Tibial nerve (tissue), 4 donors: ENCODE data around the gene SLC66A2. TPM values are rescaled to one million over a fixed set of nuclear protein-coding genes. Genes with fewer than 3 reads are reported as not detected.
A peak's percentile ranks its signal among the peaks of the same experiment; 100 is the strongest.

Experiments used
- DNase-seq, 2 donors: peaks; one replicate each; pipeline ENCODE4 v3.0.0-alpha.2; 2019; ENCODE audit warnings: low spot score in 2 of 2
- H3K27ac ChIP-seq, 4 donors: fragments of 200-600 bp; sonication (generic) in 3 of 4; one replicate each; pipeline ENCODE4 v1.5.1; 2017 to 2019; ENCODE audit warnings: mild to moderate bottlenecking in 1 of 4
- H3K27me3 ChIP-seq, 2 donors: fragments of 200-600 bp; sonication (generic) in 1 of 2; one replicate each; pipeline versions ENCODE4 v1.5.1 to v1.6.0; 2017 to 2019
- H3K36me3 ChIP-seq, 3 donors: fragments of 200-600 bp; sonication (generic); one replicate each; pipeline ENCODE4 v1.5.1; 2018 to 2019
- H3K4me1 ChIP-seq, 4 donors: fragments of 200-600 bp; sonication (generic) in 3 of 4; one replicate each; pipeline ENCODE4 v1.5.1; 2017 to 2019
- H3K4me3 ChIP-seq, 4 donors: fragments of 200-600 bp; sonication (generic) in 3 of 4; one replicate each; pipeline ENCODE4 v1.5.1; 2017 to 2019; ENCODE audit warnings: mild to moderate bottlenecking in 1 of 4, moderate library complexity in 1 of 4
- H3K9me3 ChIP-seq, 4 donors: fragments of 200-600 bp; sonication (generic) in 3 of 4; one replicate each; pipeline ENCODE4 v1.5.1; 2017 to 2019
- EP300 ChIP-seq, 2 donors: sonication (generic); formaldehyde crosslinking; IDR thresholded peaks; one replicate each; pipeline ENCODE4 v1.6.1; 2017; ENCODE audit warnings: antibody characterized with exemption in 2 of 2, mild to moderate bottlenecking in 1 of 2
- POLR2A ChIP-seq, 2 donors: fragments of 450-650 bp; IDR thresholded peaks; one replicate each; pipeline ENCODE4 v1.6.1; 2017; ENCODE audit warnings: antibody characterized with exemption in 2 of 2, mild to moderate bottlenecking in 2 of 2, moderate library complexity in 2 of 2
- WGBS, 2 donors: methylation state at CpG; one replicate each; pipeline ENCODE4 v1.1.5; 2018; 5-methylcytosine and 5-hydroxymethylcytosine counted together
- total RNA-seq, 4 donors: library from RNA; depleted of rRNA; stranded (reverse); fragments of >200 nt; gene quantifications; one replicate each; pipeline ENCODE4 v1.1.0, GENCODE V29; 2016
- TF ChIP-seq, protein P1 (sequence below), 5 experiments: fragments of 200-600 bp in 3 of 5; fragments of 450-650 bp in 2 of 5; sonication (generic) in 3 of 5; IDR thresholded peaks; one replicate each; pipeline ENCODE4 v1.5.1; 2016 to 2019; ENCODE audit warnings: antibody characterized with exemption in 5 of 5, mild to moderate bottlenecking in 3 of 5, moderate library complexity in 2 of 5

SLC66A2 gene
- total RNA-seq, 4 donors from 2014 or later: 112 to 361 (median 222) TPM

- H3K4me3 ChIP-seq: peak overlapping the region in 1 of 4 donors; percentile 19
- no peak for TF ChIP-seq EP300 (IDR thresholded peaks at IDR 0.05)
- TF ChIP-seq, protein P1, sequence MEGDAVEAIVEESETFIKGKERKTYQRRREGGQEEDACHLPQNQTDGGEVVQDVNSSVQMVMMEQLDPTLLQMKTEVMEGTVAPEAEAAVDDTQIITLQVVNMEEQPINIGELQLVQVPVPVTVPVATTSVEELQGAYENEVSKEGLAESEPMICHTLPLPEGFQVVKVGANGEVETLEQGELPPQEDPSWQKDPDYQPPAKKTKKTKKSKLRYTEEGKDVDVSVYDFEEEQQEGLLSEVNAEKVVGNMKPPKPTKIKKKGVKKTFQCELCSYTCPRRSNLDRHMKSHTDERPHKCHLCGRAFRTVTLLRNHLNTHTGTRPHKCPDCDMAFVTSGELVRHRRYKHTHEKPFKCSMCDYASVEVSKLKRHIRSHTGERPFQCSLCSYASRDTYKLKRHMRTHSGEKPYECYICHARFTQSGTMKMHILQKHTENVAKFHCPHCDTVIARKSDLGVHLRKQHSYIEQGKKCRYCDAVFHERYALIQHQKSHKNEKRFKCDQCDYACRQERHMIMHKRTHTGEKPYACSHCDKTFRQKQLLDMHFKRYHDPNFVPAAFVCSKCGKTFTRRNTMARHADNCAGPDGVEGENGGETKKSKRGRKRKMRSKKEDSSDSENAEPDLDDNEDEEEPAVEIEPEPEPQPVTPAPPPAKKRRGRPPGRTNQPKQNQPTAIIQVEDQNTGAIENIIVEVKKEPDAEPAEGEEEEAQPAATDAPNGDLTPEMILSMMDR (IDR thresholded peaks at IDR 0.05): no peak
- TF ChIP-seq POLR2A (IDR thresholded peaks at IDR 0.05): no peak
- peak overlapping the region; percentile 37 to 98 (median 53) for H3K27ac ChIP-seq
- no peaks in the 10 kb centered on the region for H3K9me3 ChIP-seq
- WGBS, 2 donors: 64 to 88% methylated on average over 7 to 9 of the region's 20 CpGs
- H3K4me1 ChIP-seq: peaks cover 0 to 97% (median 45%) of the 10 kb centered on the region in 4 donors
- peaks cover 0 to 62% (median 2%) of the 10 kb centered on the region in 3 donors for H3K36me3 ChIP-seq
- no peak for DNase-seq
- H3K27me3 ChIP-seq: no peaks in the 10 kb centered on the region
These were observed 7.8 kb downstream of the SLC66A2 start for GRCh38 chr18:79943608-79944125.

DNA sequence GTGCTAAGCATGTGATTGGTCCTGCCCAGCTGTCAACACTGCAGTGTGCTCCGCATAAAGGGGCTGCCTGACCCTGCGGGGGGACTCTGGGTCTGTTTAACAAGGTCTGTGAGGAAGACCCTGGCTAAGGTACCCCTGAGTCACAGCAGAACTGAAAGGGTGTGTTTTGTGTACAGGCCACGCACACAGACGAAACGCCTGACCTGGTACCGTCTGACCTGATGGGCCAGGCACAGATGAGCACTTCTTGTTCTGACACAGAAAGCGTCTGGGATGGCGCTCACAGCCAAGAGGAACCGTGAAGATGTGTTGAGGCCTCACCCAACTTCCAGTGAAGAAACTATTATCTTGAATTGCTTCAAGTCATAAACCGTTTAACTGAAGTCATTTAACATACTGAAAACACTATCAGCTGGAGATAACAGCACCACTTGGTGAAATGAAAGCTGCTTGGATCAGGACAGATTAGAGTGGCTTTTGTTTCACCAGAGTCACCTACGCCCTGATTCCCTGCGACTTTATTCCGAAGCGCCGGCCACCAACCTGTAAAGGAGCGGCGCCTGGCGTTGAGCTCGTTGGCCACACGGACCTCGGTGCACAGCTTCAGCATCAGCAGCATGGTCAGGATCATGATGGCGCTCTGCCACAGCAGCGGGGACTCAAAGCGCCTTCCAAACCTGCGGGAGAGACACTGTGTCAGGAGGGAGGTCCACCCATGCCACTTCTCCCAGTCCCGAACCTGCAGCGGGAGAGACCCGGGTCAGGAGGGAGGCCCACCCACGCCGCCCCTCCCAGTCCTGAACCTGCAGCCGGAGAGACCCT lies 8.5 kb downstream of the SLC66A2 start:
- Histone ChIP-seq H3K9me3 (no peaks in the 10 kb centered on the region), H3K4me3 (no peak overlapping the region), H3K36me3 (peaks cover 0 to 63% (median 2%) of the 10 kb centered on the region in 3 donors), H3K27me3 (no peaks in the 10 kb centered on the region), H3K27ac (peak overlapping the region; percentile 43 to 98 (median 76)), H3K4me1 (peaks cover 0 to 97% (median 41%) of the 10 kb centered on the region in 4 donors)
- 70 to 83% methylated on average over 23 to 31 of the region's 31 CpGs for WGBS, 2 donors
- no peak for DNase-seq
- TF ChIP-seq EP300 (IDR thresholded peaks at IDR 0.05) (peak in 1 of 2 donors; percentile 51), POLR2A (IDR thresholded peaks at IDR 0.05) (no peak)

DNA sequence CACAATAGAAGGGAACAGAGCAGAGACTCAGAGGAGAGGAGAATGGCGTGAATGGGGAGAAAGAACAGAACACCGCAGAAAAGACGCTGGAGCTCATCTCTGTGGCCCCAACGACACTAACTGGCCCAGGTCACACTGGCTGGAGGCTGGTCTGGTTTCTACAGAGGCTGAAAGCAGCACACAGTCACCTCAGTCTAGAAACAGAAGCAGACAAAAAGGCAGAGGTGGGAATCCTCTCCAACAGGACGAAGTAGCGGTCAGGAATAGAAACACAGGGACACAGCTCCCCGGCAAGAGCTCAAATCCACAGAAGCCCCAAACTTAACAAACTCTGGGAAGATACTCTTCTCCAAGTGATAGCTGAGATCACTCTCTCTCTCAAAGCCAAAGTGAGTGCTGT lies 9.2 kb downstream of the SLC66A2 start:
- 85 to 87% methylated on average over 7 of the region's 7 CpGs for WGBS, 2 donors
- Histone ChIP-seq H3K4me3 (no peak overlapping the region), H3K36me3 (peaks cover 0 to 66% (median 2%) of the 10 kb centered on the region in 3 donors), H3K27ac (peak overlapping the region; percentile 43 to 98 (median 76)), H3K9me3 (no peaks in the 10 kb centered on the region), H3K27me3 (no peaks in the 10 kb centered on the region), H3K4me1 (peaks cover 0 to 97% (median 36%) of the 10 kb centered on the region in 4 donors)
- TF ChIP-seq POLR2A (IDR thresholded peaks at IDR 0.05): no peak
- TF ChIP-seq, protein P1 (IDR thresholded peaks at IDR 0.05): no peak
- no peak for TF ChIP-seq EP300 (IDR thresholded peaks at IDR 0.05)
- no peak for DNase-seq

DNA sequence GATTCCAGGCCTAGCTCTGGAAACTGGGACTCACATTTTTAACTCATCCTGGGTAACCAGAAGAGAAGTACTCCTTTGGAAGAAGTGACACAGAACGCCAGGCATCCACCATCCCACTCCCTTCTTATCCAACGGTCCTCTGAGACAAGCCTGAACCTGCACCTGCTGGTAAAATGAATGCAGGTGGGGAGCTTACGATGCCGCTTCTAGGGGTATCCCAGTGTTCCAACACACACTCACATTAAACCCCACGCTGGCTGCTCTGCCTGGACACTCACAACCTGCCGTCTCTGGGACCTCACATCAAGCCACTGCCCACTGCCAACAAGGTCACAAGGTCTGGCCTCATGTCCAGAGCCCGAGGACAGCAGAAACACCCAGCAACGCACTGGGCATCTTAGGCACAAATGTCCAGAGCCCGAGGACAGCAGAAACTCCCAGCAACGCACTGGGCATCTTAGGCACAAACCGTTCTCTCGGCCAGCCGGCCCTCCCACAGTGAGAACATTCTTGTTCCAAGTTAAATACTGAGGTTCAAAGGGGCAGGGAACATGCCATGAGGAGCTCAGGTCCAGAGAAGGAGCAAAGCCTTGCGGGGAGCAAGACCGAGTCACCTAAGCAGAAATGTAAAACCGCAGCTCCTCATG lies 9.9 kb downstream of the SLC66A2 start:
- peak overlapping the region in 1 of 4 donors; percentile 7 for H3K4me3 ChIP-seq
- H3K9me3 ChIP-seq: no peaks in the 10 kb centered on the region
- peaks cover 0 to 70% (median 2%) of the 10 kb centered on the region in 3 donors for H3K36me3 ChIP-seq
- peaks cover 0 to 97% (median 35%) of the 10 kb centered on the region in 4 donors for H3K4me1 ChIP-seq
- 65% methylated on average over 15 to 16 of the region's 16 CpGs for WGBS, 2 donors
- no peaks in the 10 kb centered on the region for H3K27me3 ChIP-seq
- H3K27ac ChIP-seq: peak overlapping the region; percentile 54 to 98 (median 76)
- DNase-seq: no peak
- TF ChIP-seq EP300 (IDR thresholded peaks at IDR 0.05) (peak in 1 of 2 donors; percentile 75), POLR2A (IDR thresholded peaks at IDR 0.05) (peak in 1 of 2 donors; percentile 18)
- TF ChIP-seq, protein P1 (IDR thresholded peaks at IDR 0.05): no peak

DNA sequence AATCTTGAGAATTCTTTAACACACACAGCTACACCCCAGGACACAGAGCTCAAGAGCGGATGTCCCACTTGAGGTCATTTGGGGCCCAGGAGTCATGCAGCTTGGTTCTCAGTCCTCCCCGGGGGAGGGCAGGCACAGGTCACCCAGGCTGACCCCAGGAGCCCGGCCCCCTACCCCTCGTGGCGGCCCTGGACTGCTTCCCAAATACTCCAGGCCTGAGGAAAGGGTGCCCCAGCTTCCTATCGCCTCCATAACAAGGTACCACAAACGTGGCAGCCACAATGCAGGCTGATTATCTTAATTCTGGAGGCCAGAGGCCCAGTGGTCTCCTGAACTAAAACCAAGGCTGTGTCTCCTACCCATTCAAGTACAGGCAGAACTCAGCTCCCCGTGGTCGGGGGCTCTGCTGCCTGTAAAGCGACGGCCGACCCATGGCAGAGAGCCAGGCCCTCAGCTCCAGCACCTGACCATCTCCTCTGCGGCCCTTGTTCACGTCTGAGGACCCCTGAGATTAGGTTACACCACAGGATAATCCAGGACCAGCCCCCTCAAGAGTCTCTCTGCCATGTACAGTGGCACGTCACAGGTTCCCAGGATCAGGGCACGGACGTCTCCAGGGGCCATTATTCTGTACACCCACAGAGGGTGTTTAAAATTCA lies 10.5 kb downstream of the SLC66A2 start:
- Histone ChIP-seq H3K4me3 (peak overlapping the region in 1 of 4 donors; percentile 7), H3K9me3 (peaks cover 0 to under 1% (median 0%) of the 10 kb centered on the region in 4 donors), H3K27ac (peak overlapping the region; percentile 54 to 98 (median 64)), H3K27me3 (no peaks in the 10 kb centered on the region), H3K4me1 (peaks cover 0 to 96% (median 33%) of the 10 kb centered on the region in 4 donors), H3K36me3 (peaks cover 0 to 72% (median 2%) of the 10 kb centered on the region in 3 donors)
- 76 to 91% methylated on average over 16 of the region's 17 CpGs for WGBS, 2 donors
- TF ChIP-seq EP300 (IDR thresholded peaks at IDR 0.05) (no peak), POLR2A (IDR thresholded peaks at IDR 0.05) (no peak)
- TF ChIP-seq, protein P1 (IDR thresholded peaks at IDR 0.05): no peak
- DNase-seq: no peak
